SK-N-SH (cell line): Measurements from ENCODE around the gene CHST10. TPM values are rescaled to one million over a fixed set of nuclear protein-coding genes. Genes with fewer than 3 reads are reported as not detected.

Source experiments
- CTCF ChIA-PET: fragments of 300-600, 350-600 bp; formaldehyde crosslinking; extraction: SDS; loops from one replicate; lab custom pipeline; 2021; lab: Yijun Ruan, JAX
- POLR2A ChIA-PET: fragments of 350-600 bp; sonication (Branson Sonifier 250); formaldehyde crosslinking; extraction: SDS; loops from one replicate; lab custom pipeline; 2020; ENCODE audit warnings: antibody characterized with exemption, inconsistent platforms; lab: Yijun Ruan, JAX
- DNase-seq: peaks from one replicate; pipeline ENCODE4 v3.0.0; 2012
- H2AFZ ChIP-seq: fragments of 200-600 bp; sonication (generic); 2 replicates; pipeline ENCODE4 v1.8.1; 2016; ENCODE audit warnings: antibody characterized with exemption, mild to moderate bottlenecking, low read depth
- H3F3A ChIP-seq: fragments of 200-600 bp; sonication (generic); replicated peaks from 2 replicates; pipeline ENCODE3; 2016; ENCODE audit warnings: antibody characterized with exemption, mild to moderate bottlenecking; ENCODE audit not compliant: insufficient read depth
- H3K27ac ChIP-seq, 2 experiments: fragments of 200-500 bp in 1 of 2; fragments of 200-600 bp in 1 of 2; sonication (Bioruptor generic) in 1 of 2; sonication (generic), shearing (Covaris generic) in 1 of 2; 2 replicates each; pipeline versions ENCODE4 v1.5.1 to v1.6.1; 2014 to 2016; ENCODE audit warnings: low read depth in 2 of 2, inconsistent platforms in 1 of 2, low read length in 1 of 2, mild to moderate bottlenecking in 1 of 2, mixed read lengths in 1 of 2
- H3K27me3 ChIP-seq: fragments of 200-600 bp; sonication (generic), shearing (Covaris generic); 2 replicates; pipeline ENCODE4 v1.6.1; 2016; ENCODE audit warnings: mixed run types; ENCODE audit not compliant: insufficient read depth
- H3K36me3 ChIP-seq, 2 experiments: fragments of 200-500 bp in 1 of 2; fragments of 200-600 bp in 1 of 2; sonication (Bioruptor generic) in 1 of 2; sonication (generic) in 1 of 2; replicated peaks in 1 of 2; 2 replicates each; pipeline versions ENCODE3 to v1.5.1; 2014 to 2016; ENCODE audit warnings: low read length in 1 of 2, mild to moderate bottlenecking in 1 of 2; ENCODE audit not compliant: insufficient read depth in 2 of 2, control insufficient read depth in 1 of 2
- H3K4me1 ChIP-seq, 2 experiments: fragments of 200-500 bp in 1 of 2; fragments of 200-600 bp in 1 of 2; sonication (Bioruptor generic) in 1 of 2; sonication (generic), shearing (Covaris generic) in 1 of 2; 2 replicates each; pipeline versions ENCODE4 v1.5.1 to v1.6.1; 2014 to 2016; ENCODE audit warnings: low read depth in 1 of 2, low read length in 1 of 2, mixed run types in 1 of 2; ENCODE audit not compliant: insufficient read depth in 2 of 2, control insufficient read depth in 1 of 2
- H3K4me2 ChIP-seq: fragments of 200-600 bp; sonication (generic), shearing (Covaris generic); 2 replicates; pipeline ENCODE4 v1.6.1; 2017; ENCODE audit warnings: mixed run types
- H3K4me3 ChIP-seq, 2 experiments: fragments of 200-500 bp in 1 of 2; fragments of 200-600 bp in 1 of 2; sonication (Bioruptor generic) in 1 of 2; sonication (generic), shearing (Covaris generic) in 1 of 2; 2 replicates each; pipeline versions ENCODE4 v1.5.1 to v1.8.1; 2014 to 2016; ENCODE audit warnings: low read depth in 2 of 2, inconsistent platforms in 1 of 2, low read length in 1 of 2, mild to moderate bottlenecking in 1 of 2, mixed read lengths in 1 of 2, moderate library complexity in 1 of 2
- H3K79me2 ChIP-seq: fragments of 200-600 bp; sonication (generic); 2 replicates; pipeline ENCODE4 v1.8.1; 2017; ENCODE audit warnings: mild to moderate bottlenecking; ENCODE audit not compliant: insufficient read depth
- H3K9ac ChIP-seq: fragments of 200-600 bp; sonication (generic); 2 replicates; pipeline ENCODE4 v1.6.1; 2017; ENCODE audit warnings: mixed run types
- H3K9me2 ChIP-seq: fragments of 200-600 bp; sonication (generic); 2 replicates; pipeline ENCODE4 v1.6.1; 2017; ENCODE audit warnings: mixed run types
- H3K9me3 ChIP-seq: fragments of 200-600 bp; sonication (generic); 2 replicates; pipeline ENCODE4 v1.6.1; 2017; ENCODE audit warnings: mixed run types, mild to moderate bottlenecking, moderate library complexity
- H4K20me1 ChIP-seq: fragments of 200-600 bp; sonication (generic); 2 replicates; pipeline ENCODE4 v1.6.1; 2017; ENCODE audit warnings: mild to moderate bottlenecking, mixed run types; ENCODE audit not compliant: insufficient read depth
- ELF1 ChIP-seq: IDR thresholded peaks from 2 replicates; pipeline ENCODE4 v1.4.0; 2012
- EP300 ChIP-seq, 2 experiments: IDR thresholded peaks; 2 replicates each; pipeline versions ENCODE4 v1.4.0 to v1.6.1; 2012; ENCODE audit warnings: borderline replicate concordance in 1 of 2, low read depth in 1 of 2, low read length in 1 of 2
- EZH2phosphoT487 ChIP-seq: fragments of 200-600 bp; sonication (generic); IDR thresholded peaks from 2 replicates; pipeline ENCODE4 v1.6.1; 2017; ENCODE audit warnings: low read depth, mixed run types, mild to moderate bottlenecking, antibody characterized with exemption, moderate library complexity, borderline replicate concordance
- FOSL2 ChIP-seq: IDR thresholded peaks from 2 replicates; pipeline ENCODE4 v1.4.0; 2012; ENCODE audit warnings: low read depth, mild to moderate bottlenecking, moderate library complexity, borderline replicate concordance
- JUND ChIP-seq: IDR thresholded peaks from 2 replicates; pipeline ENCODE4 v1.4.0; 2012
- MEF2A ChIP-seq: IDR thresholded peaks from 2 replicates; pipeline ENCODE4 v1.4.0; 2012; ENCODE audit warnings: low read depth, borderline replicate concordance
- RCOR1 ChIP-seq: fragments of 150-350 bp; IDR thresholded peaks from 2 replicates; pipeline ENCODE4 v1.6.1; 2017; ENCODE audit warnings: antibody characterized with exemption, low read length
- RXRA ChIP-seq: IDR thresholded peaks from 2 replicates; pipeline ENCODE4 v1.4.0; 2012; ENCODE audit warnings: low read depth, mild to moderate bottlenecking, borderline replicate concordance
- SIN3A ChIP-seq: IDR thresholded peaks from 2 replicates; pipeline ENCODE4 v1.6.1; 2012; ENCODE audit warnings: low read depth, mild to moderate bottlenecking, low read length, moderate library complexity, borderline replicate concordance
- SMC3 ChIP-seq: IDR thresholded peaks from 2 replicates; pipeline ENCODE4 v1.6.1; 2012; ENCODE audit warnings: low read depth, low read length, improper control_type of control experiment
- TCF12 ChIP-seq: IDR thresholded peaks from 2 replicates; pipeline ENCODE4 v1.4.0; 2012
- WGBS: methylation state at CpG from one replicate; pipeline ENCODE4 v1.1.6; 2017; ENCODE audit warnings: low lambda C conversion rate; 5-methylcytosine and 5-hydroxymethylcytosine counted together
- polyA plus RNA-seq, 3 experiments: library from polyadenylated mRNA; depleted of rRNA; stranded (reverse); fragments of >200 nt; gene quantifications; 2 replicates each; pipeline ENCODE4 v1.2.3, GENCODE V29; 2012
- TF ChIP-seq, protein P1 (sequence below): IDR thresholded peaks from 2 replicates; pipeline ENCODE4 v1.6.1; 2012; ENCODE audit warnings: mild to moderate bottlenecking, low read depth, low read length, moderate library complexity
- TF ChIP-seq, protein P2 (sequence below): IDR thresholded peaks from 2 replicates; pipeline ENCODE4 v1.4.0; 2012; ENCODE audit warnings: low read depth, borderline replicate concordance
- TF ChIP-seq, protein P3 (sequence below): IDR thresholded peaks from 2 replicates; pipeline ENCODE4 v1.4.0; 2012; ENCODE audit warnings: low read depth

The CHST10 gene
- polyA plus RNA-seq, 1 of the 3 experiments (the other 2 are of a cell fraction) = 17.6 TPM

DNA sequence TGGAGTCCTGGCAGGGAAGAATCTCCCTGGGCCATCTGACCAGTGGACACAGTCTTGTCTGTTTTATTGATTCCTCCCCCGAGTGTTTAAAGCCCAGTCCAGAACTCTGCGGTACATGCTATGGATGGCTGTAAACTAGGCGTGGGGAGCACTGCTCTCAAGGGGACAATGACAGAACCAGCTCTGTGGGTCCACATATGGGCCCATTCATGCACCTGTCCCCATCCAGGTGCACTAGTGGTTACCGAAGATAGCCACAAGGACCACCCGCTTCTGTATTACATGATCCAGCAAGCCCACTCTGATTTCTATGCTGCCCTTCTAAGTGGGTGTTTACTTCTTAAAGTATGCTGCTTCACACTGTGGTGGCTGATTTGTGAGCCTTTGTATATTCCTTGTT lies 21.0 kb downstream of the CHST10 start:
- H3K9me2 ChIP-seq = no peaks in the 10 kb centered on the region
- no peaks in the 10 kb centered on the region for H3K9me3 ChIP-seq
- POLR2A ChIA-PET = no interaction called here
- no peaks in the 10 kb centered on the region for H3K79me2 ChIP-seq
- CTCF ChIA-PET = interaction anchor here (1.7 kb wide), 1 partner anchor 134 kb away, joined by 7 read pairs; no protein-coding TSS in a partner anchor
- DNase-seq = peak; percentile 2
- no peak overlapping the region for H3K27ac ChIP-seq
- H3K36me3 ChIP-seq = peaks cover 2 to 41% of the 10 kb centered on the region in 2 experiments
- no peak overlapping the region for H2AFZ ChIP-seq
- no peaks in the 10 kb centered on the region for H4K20me1 ChIP-seq
- H3K4me3 ChIP-seq = no peak overlapping the region
- WGBS = 94% methylated on average over 3 of the region's 5 CpGs
- no peaks in the 10 kb centered on the region for H3K4me1 ChIP-seq
- H3K9ac ChIP-seq = no peak overlapping the region
- H3K27me3 ChIP-seq = no peaks in the 10 kb centered on the region
- TF ChIP-seq ELF1 (no peak), JUND (no peak), TCF12 (no peak), EZH2phosphoT487 (no peak), RXRA (no peak), MEF2A (no peak), EP300 (IDR thresholded peaks at IDR 0.05; ENCODE audit: borderline replicate concordance in 1 of 2, low read depth in 1 of 2, low read length in 1 of 2) (no peak), SMC3 (no peak), SIN3A (no peak), FOSL2 (no peak), RCOR1 (no peak)
- TF ChIP-seq, protein P1, sequence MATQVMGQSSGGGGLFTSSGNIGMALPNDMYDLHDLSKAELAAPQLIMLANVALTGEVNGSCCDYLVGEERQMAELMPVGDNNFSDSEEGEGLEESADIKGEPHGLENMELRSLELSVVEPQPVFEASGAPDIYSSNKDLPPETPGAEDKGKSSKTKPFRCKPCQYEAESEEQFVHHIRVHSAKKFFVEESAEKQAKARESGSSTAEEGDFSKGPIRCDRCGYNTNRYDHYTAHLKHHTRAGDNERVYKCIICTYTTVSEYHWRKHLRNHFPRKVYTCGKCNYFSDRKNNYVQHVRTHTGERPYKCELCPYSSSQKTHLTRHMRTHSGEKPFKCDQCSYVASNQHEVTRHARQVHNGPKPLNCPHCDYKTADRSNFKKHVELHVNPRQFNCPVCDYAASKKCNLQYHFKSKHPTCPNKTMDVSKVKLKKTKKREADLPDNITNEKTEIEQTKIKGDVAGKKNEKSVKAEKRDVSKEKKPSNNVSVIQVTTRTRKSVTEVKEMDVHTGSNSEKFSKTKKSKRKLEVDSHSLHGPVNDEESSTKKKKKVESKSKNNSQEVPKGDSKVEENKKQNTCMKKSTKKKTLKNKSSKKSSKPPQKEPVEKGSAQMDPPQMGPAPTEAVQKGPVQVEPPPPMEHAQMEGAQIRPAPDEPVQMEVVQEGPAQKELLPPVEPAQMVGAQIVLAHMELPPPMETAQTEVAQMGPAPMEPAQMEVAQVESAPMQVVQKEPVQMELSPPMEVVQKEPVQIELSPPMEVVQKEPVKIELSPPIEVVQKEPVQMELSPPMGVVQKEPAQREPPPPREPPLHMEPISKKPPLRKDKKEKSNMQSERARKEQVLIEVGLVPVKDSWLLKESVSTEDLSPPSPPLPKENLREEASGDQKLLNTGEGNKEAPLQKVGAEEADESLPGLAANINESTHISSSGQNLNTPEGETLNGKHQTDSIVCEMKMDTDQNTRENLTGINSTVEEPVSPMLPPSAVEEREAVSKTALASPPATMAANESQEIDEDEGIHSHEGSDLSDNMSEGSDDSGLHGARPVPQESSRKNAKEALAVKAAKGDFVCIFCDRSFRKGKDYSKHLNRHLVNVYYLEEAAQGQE = no peak
- TF ChIP-seq, protein P2, sequence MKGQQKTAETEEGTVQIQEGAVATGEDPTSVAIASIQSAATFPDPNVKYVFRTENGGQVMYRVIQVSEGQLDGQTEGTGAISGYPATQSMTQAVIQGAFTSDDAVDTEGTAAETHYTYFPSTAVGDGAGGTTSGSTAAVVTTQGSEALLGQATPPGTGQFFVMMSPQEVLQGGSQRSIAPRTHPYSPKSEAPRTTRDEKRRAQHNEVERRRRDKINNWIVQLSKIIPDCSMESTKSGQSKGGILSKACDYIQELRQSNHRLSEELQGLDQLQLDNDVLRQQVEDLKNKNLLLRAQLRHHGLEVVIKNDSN = no peak
- TF ChIP-seq, protein P3, sequence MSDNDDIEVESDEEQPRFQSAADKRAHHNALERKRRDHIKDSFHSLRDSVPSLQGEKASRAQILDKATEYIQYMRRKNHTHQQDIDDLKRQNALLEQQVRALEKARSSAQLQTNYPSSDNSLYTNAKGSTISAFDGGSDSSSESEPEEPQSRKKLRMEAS = no peak
- no peaks in the 10 kb centered on the region for H3F3A ChIP-seq
- H3K4me2 ChIP-seq = no peak overlapping the region
